Limb (tissue), 2 donors: ENCODE measurements around the gene KRTAP29-1.

ENCODE experiments used
- DNase-seq, 2 donors: peaks; one replicate each; pipeline ENCODE4 v3.0.0-alpha.2; 2016; ENCODE audit errors: extremely low spot score in 2 of 2

KRTAP29-1 gene

GRCh38 chr17:41328207-41328606 lies 25.6 kb upstream of the KRTAP29-1 start:
- DNase-seq, result no peak

DNA sequence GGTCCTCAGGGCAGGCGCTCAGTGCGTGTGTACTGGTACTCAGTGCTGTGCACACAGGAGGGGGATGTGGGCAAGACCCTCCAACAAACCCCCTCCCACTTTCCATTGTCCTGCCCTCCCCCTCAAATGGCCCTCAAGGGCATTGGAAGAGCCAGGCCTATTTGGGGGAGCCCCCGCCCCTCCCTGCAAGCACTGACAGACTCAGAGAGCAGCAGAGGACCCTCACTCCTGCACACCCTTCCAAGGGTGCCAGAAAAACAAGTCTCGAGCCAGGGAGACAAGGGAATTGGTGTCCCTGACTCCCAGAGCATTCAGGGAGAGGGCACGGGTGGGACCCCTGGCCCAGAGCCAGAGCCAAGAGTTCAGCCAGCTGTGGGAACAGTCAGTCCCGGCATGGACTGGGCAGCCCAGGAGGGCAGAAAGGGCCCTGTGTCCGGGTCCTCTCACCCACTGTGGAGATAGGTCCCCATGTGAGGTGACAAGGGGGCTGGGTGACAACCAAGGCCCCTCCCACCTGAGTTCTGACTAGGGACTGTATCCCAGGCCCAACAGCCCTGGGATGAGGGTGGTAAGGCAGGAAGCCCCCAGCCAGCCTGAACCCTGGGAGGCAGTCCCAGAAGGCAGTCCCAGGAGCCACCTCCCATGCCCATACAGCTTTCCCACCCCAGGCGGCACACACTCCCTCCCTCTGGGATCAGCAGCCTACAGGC lies 24.9 kb upstream of the KRTAP29-1 start:
- DNase-seq, result no peak

DNA sequence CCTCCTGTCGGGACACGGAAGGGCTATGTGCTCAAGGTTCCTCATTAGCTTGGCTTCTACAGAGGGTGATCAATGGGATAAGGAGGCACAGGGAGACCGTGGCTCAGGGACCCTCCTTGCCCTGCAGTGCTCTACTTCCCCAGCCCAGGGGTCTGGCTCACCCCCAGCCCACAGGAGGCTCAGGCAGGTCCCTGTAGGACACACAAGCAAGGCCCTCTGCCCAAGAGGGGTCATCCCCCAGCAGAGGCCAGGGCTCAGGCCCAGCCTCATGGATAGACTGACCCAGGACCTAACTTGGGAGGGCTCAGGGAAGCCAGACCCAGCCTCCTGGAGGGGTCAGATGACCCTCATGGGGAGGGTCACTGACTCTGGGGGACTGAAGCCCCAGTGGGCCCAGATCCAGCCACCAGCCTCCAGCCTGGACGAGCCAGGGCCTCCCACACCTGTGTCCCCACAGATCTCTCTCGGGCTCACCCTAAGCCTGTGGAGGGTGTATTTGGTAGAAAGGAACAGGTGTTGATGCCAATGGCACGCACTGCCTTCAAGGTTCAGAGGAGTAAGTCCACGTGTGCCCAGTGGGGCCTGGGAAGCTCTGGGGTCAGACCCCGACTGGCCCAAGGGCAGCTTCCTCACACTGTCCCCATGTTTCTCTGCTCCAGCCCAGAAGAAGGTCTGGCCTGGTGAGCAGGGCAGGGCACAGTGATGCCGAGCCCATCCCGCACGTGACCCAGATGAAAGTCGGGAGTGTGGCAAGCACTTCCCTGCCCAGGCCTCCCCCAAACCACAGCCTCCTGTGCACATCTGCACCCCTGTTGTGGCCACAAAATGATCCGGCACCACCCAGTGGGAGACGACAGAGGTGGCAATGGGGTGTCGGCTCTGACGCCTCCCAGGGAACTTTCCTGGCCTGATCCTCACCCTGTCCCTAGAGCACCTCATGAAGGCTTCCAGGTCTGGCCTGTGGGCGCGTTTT lies 23.8 kb upstream of the KRTAP29-1 start:
- no peak for DNase-seq

DNA sequence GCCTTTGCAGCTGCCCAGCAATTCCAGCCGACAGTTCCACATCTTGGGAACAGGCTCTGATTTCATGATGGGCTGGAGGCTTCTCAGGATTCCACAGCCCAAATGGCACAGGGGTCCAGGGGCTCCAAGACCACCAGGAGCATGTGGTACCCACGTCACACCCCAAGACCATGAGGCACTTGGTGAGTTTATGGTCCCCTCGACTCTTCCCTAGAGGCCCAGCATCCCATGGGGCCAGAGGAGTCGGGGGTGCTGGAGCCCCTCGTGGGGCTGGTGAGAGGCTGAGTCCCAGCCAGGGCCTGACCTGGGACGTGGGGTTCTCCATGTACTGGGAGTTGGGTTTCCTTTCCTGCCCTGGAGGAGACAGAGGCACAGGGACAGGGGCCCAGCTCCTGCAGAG lies 23.0 kb upstream of the KRTAP29-1 start:
- DNase-seq, result no peak

DNA sequence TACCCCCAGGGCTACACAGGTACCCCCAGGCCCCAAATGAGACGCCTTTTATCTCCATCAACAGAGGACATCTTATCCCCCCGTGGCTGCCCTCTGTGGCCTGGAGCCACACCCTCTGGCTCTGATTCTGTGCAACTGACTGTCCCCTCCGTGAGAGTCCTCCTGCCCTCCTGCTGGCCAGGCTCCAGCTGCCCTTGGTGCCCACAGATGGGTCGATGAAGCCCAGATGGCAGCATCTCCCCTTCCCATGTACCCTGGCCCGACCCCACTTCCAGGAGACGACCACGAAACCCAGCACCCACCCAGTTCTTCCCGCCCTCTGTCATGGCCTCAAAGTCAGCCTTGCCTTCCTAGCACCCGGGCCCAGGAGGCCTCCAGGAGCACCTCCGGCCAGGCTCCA lies 22.5 kb upstream of the KRTAP29-1 start:
- no peak for DNase-seq

- no peak for DNase-seq
Observed at GRCh38 chr17:41324180-41325075, 21.8 kb upstream of the KRTAP29-1 start.

DNA sequence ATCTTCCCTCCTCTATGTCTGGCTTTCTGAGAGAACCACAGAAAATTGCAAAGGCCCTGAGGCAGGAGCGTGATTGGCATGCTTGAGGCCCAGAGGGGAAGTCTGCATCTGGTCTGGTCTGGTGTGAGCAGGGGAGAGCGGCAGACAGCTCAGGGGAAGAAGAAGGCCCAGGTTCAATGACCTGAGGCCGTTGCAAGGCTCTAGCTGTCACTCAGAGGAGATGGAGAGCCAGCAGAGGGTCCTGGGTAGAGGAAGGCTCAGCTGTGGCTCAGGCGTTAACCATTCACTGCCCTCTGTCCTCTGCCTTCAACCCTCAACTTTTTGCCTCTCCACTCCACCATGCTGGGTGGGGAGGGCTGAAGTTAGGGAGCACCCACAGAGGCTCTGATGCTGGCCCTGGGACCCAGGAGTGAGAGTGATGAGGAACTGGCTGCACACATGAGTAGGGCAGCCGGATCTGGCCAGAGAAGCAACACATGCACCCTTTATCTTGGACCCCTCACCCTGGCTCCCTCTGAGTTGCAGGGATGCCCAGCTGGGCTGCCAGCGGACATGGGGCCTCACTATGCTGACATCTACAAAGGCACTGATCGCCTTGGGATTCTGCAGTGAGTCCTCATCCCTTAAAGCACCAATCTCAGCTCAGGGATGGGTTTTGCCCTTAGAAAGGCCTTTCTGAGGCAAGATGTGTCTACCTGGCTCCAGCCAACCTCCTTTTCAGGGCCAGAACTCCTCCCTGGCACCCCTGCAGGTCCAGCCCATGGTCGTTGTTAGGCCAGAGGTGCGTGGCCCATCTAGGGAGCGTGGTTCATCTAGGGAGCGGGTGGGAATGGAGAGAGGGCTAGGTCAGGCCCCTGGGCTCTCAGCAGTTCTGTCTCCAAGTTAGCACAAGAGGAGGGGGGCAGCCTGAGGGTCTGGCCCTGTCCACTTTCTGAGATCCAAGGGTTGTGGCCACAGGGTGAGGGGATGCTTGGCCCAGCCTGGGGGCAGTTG lies 20.5 kb upstream of the KRTAP29-1 start:
- DNase-seq, result no peak

DNA sequence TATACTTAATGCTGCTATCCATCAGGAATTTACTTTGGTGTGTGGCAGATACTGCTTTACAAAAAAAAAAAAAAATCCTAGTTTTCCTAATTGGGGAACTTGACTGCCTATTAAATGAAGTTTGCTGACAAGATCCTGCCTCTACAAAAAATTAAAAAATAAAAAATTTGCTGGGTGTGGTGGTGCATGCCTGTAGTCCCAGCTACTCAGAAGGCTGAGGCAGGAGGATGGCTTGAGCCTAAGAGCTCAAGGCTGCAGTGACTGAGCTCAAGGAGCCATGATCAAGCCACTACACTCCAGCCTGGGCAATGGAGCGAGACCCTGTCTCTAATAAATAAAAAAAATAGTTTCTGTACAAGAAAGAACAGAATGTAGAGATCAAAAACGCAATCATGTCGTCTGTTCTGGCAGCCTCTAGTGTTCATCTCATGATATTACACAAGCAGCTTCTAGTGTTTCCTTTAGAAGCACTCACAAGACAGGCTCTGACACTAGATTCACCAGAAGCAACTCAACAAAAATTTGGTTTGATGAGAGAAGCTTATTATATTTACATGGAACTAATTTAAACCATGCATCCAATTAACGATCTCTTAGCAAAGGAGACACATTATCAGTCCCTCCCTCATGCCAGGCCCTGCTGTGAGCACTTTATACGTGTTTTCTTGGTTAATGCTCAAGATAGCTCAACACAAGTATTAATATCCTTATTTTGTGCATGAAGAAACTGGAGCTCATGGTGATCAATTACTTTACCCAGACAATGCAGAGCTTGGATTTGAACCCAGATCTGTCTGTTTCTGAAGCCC lies 19.6 kb upstream of the KRTAP29-1 start:
- DNase-seq, result peak in 1 of 2 donors; percentile 58

DNA sequence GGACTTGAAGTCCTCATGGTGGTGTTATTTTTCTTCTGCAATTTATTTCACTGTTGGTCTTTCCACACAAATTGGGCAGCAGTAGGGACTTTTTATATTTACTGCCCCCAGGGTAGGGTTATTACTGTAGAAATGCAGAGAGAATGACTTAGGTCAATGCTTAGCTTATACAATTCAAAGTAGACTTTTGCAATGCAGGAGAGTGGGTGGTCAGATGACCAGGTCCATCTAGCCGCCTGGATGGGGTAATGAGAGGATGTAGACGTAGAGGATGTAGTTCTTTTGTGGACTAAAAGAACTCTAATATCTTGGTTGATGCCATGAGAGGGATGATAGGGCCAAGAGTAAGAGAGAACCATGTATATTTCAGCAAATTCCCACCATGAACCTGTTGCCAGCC lies 15.6 kb upstream of the KRTAP29-1 start:
- DNase-seq, result no peak

- no peak for DNase-seq
Observed at GRCh38 chr17:41315814-41316445, 13.3 kb upstream of the KRTAP29-1 start.

- no peak for DNase-seq
Observed at GRCh38 chr17:41315204-41315794, 12.6 kb upstream of the KRTAP29-1 start, which contains the start of gene KRTAP17-1. TSS of gene KRTAP17-1 (minus strand) at chr17:41315710. CDS start at chr17:41315650, 60 bp downstream.

GRCh38 chr17:41311111-41311510 lies 8.5 kb upstream of the KRTAP29-1 start:
- no peak for DNase-seq

GRCh38 chr17:41308918-41309359 lies 6.3 kb upstream of the KRTAP29-1 start, which contains the start of gene KRTAP16-1:
TSS of gene KRTAP16-1 (minus strand) at chr17:41309309. CDS start at chr17:41309253, 56 bp downstream.
- DNase-seq, result no peak

GRCh38 chr17:41308251-41308917 lies 5.7 kb upstream of the KRTAP29-1 start:
- DNase-seq, result peak in 1 of 2 donors; percentile 6

GRCh38 chr17:41307647-41308046 lies 5.0 kb upstream of the KRTAP29-1 start:
- no peak for DNase-seq

DNA sequence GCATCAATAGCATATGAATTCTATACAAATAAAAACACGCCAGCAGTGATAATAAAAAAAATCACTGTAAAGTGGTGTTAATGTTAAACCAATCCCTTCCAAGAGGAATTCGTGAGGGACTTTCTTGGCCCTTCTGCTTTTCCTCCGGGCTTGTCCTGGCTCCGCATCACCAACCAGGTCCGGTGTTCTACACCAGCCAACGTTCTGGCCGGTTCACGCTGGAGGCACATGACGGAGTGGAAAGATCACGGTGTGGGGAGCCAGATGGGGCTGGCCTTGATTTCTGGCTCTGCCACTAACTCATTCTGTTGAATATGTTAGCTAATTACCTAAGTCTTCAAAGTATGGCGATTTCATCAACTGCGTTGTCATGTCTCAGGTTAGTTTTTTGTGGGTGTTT lies 1.4 kb upstream of the KRTAP29-1 start:
- DNase-seq, result no peak

GRCh38 chr17:41302981-41303380 lies 330 bp upstream of the KRTAP29-1 start:
- no peak for DNase-seq
